ENCODE results near the gene INSM2.

The INSM2 gene, protein sequence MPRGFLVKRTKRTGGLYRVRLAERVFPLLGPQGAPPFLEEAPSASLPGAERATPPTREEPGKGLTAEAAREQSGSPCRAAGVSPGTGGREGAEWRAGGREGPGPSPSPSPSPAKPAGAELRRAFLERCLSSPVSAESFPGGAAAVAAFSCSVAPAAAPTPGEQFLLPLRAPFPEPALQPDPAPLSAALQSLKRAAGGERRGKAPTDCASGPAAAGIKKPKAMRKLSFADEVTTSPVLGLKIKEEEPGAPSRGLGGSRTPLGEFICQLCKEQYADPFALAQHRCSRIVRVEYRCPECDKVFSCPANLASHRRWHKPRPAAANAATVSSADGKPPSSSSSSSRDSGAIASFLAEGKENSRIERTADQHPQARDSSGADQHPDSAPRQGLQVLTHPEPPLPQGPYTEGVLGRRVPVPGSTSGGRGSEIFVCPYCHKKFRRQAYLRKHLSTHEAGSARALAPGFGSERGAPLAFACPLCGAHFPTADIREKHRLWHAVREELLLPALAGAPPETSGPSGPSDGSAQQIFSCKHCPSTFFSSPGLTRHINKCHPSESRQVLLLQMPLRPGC

DNA sequence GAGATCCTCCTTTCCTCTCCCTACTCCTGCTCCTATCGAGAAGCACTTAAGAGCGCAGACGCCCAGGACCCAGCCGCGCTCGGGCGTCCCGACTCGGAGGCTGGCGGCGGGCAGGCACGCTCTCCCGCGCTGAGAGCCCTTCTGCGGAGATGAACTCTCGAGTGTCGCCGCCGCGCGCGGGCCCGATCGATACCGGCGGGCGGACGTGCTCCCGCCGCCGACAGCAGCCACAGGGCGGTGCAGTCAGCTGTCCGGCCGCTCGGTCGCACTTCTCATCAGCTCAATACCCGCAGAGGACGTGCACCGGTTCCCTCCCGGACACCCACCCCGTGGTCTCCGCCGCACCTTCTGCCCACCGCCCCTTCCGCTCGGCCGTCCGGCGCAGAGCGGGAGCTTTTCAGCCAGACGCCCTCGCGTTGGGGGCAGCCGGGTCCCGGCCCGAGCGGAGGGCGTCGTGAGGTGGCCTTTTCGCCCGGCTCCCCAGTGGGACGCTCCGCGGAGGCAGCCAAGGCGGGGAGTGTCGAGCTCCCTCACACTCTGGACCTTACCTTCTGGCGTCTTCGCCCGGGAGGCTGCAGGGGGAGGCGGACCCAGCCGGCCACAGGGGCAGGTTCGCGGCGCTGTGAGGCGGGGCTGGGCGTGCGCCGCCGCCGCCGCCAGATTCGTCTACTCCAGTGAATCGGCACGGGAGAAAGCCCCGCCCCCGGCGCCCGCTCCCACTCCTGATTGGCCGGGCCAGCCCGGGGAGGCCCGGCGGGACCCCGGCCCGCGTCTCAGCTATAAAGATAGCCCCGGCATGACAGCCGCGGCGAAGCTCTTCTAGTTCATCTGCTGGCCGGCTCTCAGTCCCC is at the start of gene INSM2:
Gene INSM2, plus strand, starts transcription at position 808 of the 851 bp plus-strand sequence. CDS start 89 bp downstream, outside the sequence.
- ATAC-seq: peak; percentile 82
- DNase-seq: peak; percentile 83

DNA sequence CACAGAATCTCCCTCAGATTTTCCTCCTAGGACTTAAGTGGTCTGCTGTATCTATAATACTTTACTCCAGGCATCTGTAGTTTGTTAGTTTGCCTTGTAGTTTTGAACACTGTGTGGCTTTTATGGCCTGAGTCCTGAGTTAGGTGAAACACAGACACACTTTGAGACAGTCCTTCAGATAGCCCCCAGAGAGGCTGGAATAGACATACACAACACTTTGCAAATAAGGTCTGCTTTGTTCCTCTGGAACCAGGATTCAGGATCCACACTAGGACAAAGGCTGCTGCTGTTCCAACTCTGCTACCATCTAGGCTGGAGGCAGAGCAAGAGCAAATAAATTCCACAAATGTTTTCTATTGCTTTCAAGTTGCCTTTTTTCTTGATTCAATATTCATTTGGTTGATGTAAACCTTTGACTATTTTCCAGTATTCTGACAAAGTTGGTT is 41.4 kb upstream of the INSM2 start:
- no peak for DNase-seq
- no peak for ATAC-seq

DNA sequence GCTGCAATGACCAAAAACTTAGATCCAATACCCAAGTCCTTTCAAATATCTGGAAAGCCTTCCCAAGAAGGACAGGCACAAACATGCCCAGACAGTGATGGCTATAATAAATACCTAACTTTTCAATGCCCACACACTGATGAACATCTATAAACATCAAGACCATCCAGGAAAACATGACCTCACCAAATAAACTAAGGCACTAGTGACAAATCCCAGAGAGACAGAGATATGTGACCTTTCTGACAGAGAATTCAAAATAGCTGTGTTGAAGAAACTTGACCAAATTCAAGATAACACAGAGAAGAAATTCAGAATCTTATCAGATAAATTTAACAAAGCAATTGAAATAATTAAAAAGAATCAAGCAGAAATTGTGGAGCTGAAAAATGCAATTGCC is 38.7 kb upstream of the INSM2 start:
- no peak for ATAC-seq

DNA sequence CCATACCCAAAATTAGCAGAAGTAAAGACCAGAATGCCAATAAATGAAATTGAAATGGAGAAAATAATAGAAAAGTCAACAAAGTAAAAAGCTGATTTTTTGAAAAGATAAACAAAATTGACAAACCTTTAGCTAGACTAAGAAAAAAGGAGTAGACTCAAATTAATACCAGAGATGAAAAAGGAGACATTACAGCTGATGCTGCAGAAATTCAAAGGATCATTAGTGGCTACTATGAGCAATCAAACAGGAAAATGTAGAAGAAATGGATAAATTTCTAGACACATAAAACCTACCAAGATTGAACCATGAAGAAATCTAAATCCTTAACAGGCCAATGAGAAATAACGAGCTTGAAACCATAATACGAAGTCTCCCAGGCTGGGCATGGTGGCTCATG is 34.8 kb upstream of the INSM2 start:
- no peak for ATAC-seq
- no peak for DNase-seq

More for the DNA sequence above, 38.7 kb upstream of the INSM2 start:
- DNase-seq: no peak

DNA sequence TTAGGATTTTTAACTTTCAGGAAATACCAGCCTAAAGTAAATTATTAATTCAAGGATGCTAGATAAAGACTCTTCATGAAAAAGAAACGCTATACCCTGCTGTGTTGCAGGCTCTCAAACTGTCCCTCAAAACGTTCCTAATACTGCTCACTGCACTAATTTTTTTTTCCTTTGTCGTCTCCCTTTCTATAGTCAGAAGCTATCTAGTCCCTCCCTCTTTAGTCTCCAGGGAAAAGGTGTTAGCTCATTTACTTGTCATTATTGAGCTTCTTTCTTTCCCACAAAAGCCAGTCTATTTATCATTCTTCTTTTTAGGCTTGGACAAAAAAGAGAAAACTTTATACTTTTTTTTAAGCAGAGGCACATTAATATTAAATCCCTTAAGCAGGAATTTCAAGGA is 30.3 kb upstream of the INSM2 start:
- DNase-seq: no peak
- no peak for ATAC-seq

DNA sequence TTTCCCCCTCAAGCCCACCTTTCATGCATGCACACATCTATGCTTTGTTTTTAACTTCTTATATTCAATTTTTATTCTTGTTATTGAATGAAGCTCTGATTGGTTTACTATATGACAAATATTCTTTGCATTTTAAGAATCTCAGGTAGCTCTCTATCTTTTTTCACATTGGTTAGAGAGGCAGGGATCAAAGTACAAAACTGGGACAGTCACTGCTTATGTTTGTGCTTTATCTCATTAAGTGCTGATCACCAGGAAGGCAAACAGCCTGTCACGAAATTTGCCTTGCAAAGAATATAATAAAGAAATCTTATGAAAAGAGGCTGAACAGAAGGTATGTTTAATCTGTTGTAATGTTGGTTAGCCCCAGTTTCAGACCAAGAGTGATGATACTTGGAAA is 29.7 kb upstream of the INSM2 start:
- no peak for DNase-seq
- ATAC-seq: no peak

DNA sequence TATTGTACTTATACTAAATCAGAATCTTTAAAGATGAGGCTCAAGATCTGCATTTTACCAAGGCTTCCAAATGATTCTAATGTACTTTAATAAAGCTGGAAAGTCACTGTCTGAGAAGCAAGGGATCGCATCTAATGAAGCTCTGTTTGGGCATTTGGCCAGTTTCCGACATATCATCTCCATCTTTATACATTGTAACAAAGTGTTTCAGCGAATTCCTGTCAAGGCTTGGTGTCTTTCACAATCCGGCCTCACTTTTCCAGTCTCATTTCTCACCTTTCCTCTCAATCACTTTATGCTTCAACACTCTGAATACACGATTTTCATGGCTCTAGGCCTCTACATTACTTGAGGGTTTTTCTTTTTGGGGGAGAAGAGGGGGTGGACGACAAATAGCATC is 27.5 kb upstream of the INSM2 start:
- no peak for ATAC-seq
- DNase-seq: no peak

DNA sequence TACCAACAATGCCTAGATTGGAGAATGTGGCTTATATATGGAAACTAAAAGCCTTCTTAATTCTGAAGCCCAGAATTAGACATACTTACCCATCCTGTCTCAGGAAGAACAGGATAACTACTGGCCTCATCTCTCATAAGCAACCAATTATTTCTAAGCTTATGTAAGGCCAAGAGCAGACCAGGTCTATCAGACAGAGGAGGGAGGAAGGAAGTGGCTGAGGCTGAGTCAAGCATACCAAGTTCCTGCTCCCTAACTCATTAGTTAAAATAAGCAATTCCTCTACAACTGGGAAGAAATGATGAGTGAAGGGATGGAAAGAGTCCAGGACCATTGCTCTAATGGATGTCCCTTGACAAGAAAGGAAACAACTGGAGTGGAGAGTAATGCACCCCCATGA is 27.0 kb upstream of the INSM2 start:
- no peak for ATAC-seq
- no peak for DNase-seq

DNA sequence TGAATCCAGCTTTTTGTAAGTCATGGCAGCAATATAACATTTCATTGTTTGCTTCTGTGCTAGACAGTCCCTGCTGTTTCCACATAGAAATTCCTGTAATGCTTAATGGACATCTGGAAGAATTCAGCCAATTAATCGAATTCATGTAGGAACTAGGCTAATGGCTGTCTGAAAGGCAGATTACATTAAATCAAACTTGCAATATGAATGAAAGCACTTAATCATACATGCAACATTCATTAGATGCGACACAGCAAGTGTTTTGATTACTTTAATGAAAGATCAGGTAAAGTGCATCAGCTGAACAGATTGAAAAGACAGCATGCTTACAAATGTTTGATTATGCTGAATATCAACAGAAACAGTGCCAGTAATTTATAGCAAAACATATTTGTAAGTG is 24.1 kb upstream of the INSM2 start:
- no peak for ATAC-seq
- no peak for DNase-seq

DNA sequence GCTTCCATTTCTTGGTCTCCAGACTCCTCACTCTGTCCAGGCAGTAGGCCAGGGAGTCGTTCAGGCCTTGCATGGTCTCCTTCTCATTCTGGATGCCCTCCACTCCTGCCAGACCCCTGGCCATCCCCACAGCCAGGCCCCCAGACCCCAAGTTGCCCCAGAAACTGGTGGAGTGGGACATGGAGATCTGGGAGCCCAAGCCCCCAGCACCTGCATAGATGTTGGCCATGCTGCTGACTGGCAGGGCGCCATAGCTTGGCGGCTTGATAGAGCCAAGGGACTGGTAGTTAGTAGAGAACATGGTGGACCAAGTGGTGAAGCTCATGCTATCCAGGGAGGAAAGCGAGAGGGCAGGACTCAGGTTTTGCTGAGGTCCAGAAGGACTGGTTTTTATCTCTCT is 21.2 kb upstream of the INSM2 start:
- ATAC-seq (no peak), DNase-seq (no peak)

DNA sequence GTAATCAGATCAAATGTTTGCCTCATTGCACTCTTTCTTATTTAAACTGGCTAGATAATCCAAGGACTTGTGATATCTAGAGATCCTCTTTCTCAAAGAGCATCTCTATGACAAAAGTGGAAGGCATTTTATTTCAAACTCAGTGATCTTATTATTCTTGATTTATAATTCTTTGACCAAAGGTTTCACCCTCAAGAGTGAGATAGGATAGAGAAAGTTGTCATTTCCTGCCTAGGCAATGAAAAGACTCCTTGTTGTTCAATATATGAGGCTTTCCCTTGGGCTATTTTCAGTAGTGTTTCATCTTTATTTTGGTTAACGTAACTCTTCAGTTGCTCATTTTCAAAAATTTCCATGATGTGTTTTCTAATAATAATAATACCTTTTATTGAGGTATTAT is 18.0 kb upstream of the INSM2 start:
- no peak for ATAC-seq
- DNase-seq: no peak

DNA sequence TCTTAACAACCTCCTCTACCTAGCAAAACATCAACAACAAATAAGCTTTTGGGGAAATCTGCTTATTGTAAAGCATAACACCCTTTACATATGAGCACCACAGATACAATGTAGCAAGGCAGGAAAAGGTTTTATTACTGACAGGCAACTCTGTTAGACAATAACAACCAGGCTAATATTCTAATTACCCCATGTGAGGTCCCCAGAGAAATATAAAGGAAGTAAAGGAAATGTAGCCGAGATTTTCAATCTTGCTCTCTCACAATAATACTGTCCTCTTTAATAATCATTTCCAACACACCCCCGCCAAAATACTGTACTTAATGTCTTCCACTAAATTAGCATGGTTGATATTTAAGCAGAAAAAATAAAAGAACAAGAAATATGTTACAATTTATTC is 14.0 kb upstream of the INSM2 start:
- DNase-seq (no peak), ATAC-seq (no peak)

DNA sequence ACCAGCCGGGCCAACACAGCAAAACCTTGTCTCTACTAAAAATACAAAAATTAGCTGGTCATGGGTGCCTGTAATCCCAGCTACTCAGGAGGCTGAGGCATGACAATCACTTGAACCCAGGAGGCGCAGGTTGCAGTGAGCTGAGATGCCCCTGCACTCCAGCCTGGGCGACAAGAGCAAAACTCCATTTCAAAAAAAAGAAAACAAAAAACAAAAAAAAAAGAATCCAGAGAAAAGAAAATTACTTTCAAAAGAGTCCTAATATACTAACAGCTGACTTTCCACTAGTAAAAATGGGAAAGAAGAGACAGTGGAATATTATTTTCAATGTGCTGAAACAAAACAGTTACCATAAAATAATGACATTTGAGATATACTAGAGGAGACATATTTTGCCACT is 8.3 kb upstream of the INSM2 start:
- no peak for DNase-seq
- ATAC-seq: no peak

DNA sequence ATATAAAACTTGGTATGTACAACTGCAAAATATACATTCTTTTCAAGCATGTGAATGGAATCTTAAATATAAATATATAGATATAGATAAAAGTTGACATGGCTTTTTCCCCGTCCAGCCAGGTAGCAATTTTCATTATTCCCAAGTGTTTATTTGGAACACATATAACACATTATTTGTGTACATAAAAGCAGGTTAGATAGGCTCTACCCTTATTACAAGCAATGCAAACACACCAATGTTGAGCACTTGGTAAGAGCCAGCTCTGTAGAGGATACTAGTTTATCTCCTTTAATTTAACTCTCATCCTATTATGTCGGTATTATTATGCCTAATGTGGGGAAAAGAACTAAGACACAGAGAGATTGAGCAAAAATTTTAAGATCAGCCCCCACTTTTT is 7.0 kb upstream of the INSM2 start:
- no peak for DNase-seq
- no peak for ATAC-seq

DNA sequence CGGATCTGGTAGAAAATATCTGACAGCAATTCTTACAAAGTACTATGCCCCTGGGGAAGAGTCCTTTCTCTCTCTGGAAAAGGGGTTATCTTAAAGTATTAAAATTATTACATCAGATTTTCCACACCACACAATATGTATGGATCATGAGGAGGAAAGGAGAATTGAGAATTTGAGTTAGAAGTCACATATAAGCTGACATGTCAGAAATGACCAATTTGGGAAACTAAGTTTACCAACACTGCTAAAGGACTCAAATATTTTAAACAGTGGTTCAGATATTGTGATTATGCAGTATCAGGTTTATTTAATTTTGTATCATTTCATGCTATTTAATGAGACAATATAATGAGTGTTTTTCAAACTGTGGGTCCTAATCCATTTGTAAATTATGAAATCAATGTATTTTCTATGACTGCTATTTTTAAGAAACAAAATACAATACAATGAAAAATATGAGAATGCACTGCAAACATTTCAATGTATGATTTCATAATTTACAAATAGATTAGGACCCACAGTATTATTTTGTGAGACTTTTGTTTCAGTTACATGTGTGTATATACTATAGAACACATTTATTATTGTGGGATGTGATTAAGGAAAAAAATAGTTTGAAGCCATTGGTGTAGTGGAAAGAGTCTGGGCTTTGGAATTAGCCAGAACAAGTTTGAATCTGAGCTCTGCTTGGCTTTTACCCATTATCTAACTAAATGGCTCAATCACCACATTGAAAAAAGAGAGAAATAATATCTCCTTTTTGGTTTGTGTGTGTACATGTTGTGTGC is 1.8 kb upstream of the INSM2 start:
- ATAC-seq (no peak), DNase-seq (no peak)

DNA sequence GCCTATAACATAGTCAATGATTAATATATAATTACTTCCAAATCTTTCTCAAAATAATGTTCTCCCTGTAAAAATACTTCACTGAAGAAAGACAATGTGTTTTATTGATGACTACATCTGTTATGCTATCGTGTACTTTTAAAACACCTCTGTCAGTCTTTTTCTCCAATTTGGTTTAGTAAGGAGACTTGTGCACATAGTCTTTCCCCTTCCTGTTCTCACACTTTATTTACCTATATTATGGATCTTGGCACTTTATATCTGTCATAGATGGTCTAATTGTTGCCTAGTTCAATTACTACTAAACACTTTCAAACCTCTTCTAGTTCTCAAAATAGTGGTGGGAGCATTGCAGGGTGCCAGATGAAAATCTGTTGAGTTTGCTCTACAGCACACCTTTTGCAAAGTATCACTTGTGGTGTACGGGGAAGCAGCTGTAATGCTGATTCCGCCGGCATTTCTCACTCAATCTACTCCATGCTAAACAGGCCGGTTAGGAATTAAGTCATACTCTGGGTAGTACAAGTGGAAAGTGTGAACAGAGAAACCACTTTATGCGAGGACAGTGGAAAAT is 1.1 kb upstream of the INSM2 start:
- no peak for DNase-seq
- no peak for ATAC-seq

DNA sequence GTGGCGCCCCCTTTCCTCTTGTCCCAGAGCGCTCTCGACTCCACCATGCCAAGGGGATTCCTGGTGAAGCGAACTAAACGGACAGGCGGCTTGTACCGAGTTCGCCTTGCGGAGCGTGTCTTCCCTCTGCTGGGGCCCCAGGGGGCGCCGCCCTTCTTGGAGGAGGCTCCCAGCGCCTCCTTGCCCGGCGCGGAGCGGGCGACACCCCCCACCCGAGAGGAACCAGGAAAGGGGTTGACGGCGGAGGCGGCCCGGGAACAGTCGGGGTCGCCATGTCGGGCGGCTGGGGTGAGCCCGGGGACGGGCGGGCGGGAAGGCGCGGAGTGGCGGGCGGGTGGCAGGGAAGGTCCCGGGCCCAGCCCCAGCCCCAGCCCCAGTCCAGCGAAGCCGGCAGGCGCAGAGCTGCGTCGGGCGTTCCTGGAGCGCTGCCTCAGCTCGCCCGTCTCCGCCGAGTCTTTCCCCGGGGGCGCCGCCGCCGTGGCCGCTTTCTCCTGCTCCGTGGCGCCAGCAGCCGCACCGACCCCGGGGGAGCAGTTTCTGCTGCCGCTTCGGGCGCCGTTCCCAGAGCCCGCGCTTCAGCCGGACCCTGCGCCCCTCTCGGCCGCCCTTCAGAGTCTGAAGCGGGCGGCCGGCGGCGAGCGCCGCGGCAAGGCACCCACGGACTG is 376 bp downstream of the INSM2 start:
- peak; percentile 17 for ATAC-seq
- DNase-seq: peak; percentile 9

DNA sequence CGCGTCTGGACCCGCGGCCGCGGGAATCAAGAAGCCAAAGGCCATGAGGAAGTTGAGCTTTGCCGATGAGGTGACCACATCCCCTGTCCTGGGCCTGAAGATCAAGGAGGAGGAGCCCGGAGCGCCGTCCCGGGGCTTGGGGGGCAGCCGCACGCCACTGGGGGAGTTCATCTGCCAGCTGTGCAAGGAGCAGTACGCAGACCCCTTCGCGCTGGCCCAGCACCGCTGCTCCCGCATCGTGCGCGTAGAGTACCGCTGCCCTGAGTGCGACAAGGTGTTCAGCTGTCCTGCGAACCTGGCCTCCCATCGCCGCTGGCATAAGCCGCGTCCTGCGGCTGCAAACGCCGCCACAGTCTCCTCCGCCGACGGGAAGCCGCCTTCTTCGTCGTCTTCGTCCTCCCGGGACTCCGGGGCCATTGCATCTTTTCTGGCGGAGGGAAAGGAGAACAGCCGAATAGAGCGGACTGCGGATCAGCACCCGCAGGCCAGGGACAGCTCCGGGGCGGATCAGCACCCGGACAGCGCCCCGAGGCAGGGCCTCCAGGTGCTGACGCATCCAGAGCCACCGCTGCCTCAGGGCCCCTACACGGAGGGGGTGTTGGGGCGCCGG is 1.0 kb downstream of the INSM2 start:
- peak; percentile 76 for DNase-seq
- peak; percentile 76 for ATAC-seq

DNA sequence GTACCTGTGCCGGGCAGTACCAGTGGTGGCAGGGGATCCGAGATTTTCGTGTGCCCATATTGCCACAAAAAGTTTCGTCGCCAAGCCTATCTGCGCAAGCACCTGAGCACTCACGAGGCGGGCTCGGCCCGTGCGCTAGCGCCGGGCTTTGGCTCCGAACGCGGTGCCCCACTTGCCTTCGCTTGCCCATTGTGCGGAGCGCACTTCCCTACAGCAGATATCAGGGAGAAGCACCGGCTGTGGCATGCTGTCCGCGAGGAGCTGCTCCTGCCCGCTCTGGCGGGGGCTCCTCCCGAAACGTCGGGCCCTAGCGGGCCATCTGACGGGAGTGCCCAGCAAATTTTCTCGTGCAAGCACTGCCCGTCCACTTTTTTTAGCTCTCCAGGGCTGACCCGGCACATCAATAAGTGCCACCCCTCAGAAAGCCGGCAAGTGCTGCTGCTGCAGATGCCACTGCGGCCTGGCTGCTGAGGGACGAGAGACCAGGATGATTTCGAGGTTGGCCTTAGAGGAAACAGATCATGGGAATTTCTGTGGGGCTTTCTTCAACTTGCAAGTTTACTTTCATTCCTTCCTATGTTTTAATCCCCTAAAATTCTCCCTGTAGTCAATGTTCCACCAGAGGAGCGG is 1.6 kb downstream of the INSM2 start:
- DNase-seq (no peak), ATAC-seq (no peak)

DNA sequence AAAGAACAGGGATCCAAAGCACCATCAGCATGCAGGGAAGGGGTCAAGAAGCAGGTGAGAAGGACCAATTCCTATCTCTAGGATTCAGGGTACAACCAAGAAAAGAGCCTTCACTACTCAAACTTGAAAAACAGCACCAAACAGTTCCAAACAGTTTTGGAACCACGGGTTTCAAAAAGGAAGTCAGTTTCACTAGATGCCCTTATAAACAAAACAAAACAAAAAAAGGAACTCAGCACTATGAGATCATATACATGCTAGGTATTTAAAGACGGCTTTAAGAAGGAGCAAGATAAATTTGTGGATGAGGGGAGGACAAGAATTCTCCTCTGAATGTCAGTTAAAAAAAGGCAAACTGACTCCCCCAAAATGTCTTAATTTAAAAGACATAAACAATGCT is 6.0 kb downstream of the INSM2 start:
- no peak for ATAC-seq
- DNase-seq: no peak
